ENCODE data around the gene DUSP1.

DNA sequence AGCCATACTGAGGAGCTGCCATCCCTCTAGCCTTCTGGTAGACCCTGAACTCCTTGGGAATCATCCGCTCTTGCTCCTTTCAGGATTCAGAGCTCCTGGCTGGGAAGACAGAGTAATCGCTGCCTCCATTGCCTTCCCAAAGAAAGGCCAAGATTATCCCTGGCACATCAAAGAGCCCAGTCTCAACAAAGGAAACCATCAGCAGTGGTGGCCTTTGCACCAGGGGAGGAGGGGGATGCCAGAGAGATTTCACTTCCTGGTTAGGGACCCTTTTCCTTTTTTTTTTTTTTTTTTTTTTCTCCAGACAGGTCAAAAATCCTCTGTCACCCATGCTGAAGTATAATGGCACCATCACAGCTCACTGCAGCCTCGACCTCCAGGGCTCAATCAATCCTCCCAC, 47.1 kb upstream of the DUSP1 start:
- no peak for TF ChIP-seq POLR2A (IDR thresholded peaks at IDR 0.05)
- TF ChIP-seq, protein P1, sequence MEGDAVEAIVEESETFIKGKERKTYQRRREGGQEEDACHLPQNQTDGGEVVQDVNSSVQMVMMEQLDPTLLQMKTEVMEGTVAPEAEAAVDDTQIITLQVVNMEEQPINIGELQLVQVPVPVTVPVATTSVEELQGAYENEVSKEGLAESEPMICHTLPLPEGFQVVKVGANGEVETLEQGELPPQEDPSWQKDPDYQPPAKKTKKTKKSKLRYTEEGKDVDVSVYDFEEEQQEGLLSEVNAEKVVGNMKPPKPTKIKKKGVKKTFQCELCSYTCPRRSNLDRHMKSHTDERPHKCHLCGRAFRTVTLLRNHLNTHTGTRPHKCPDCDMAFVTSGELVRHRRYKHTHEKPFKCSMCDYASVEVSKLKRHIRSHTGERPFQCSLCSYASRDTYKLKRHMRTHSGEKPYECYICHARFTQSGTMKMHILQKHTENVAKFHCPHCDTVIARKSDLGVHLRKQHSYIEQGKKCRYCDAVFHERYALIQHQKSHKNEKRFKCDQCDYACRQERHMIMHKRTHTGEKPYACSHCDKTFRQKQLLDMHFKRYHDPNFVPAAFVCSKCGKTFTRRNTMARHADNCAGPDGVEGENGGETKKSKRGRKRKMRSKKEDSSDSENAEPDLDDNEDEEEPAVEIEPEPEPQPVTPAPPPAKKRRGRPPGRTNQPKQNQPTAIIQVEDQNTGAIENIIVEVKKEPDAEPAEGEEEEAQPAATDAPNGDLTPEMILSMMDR (IDR thresholded peaks at IDR 0.05) = no peak

Measured in testis (tissue), 2 donors.